Neuron (in vitro differentiated cells): ENCODE measurements around the gene DLAT.
"Not testable (repeated sequence)": the region's sequence is repeated elsewhere in the genome, so short reads cannot be mapped to it uniquely, and the experiment has no call there.

ENCODE experiments used
- H2AFZ ChIP-seq: one replicate; pipeline ENCODE4 v1.6.1; 2013; ENCODE audit warnings: low read depth, mild to moderate bottlenecking, inconsistent platforms, low read length, moderate library complexity
- H3K27me3 ChIP-seq: one replicate; pipeline ENCODE4 v1.6.1; 2013; ENCODE audit warnings: low read length; ENCODE audit not compliant: insufficient read depth
- H3K36me3 ChIP-seq: one replicate; pipeline ENCODE4 v1.6.1; 2013; ENCODE audit warnings: low read length; ENCODE audit not compliant: insufficient read depth
- H3K4me1 ChIP-seq: one replicate; pipeline ENCODE4 v1.6.1; 2013; ENCODE audit warnings: low read length; ENCODE audit not compliant: insufficient read depth
- H3K4me3 ChIP-seq: 2 replicates; pipeline ENCODE4 v1.5.1; 2013; ENCODE audit warnings: mild to moderate bottlenecking, low read length, moderate library complexity
- H3K9me3 ChIP-seq: one replicate; pipeline ENCODE4 v1.6.1; 2013; ENCODE audit warnings: low read length

DLAT gene

GRCh38 chr11:111990381-111990780, 34.8 kb upstream of the DLAT start:
- H3K4me1 ChIP-seq, result no peaks in the 10 kb centered on the region
- H2AFZ ChIP-seq, result no peak overlapping the region
- H3K4me3 ChIP-seq, result no peak overlapping the region
- H3K9me3 ChIP-seq, result no peaks in the 10 kb centered on the region
- no peaks in the 10 kb centered on the region for H3K27me3 ChIP-seq
- H3K36me3 ChIP-seq, result peaks cover 73% of the 10 kb centered on the region

GRCh38 chr11:111992206-111992855, 32.9 kb upstream of the DLAT start:
- H3K9me3 ChIP-seq, result no peaks in the 10 kb centered on the region
- no peaks in the 10 kb centered on the region for H3K27me3 ChIP-seq
- no peak overlapping the region for H3K4me3 ChIP-seq
- H2AFZ ChIP-seq, result no peak overlapping the region
- no peaks in the 10 kb centered on the region for H3K4me1 ChIP-seq
- peaks cover 78% of the 10 kb centered on the region for H3K36me3 ChIP-seq

GRCh38 chr11:111996129-111996528, 29.1 kb upstream of the DLAT start:
- Histone ChIP-seq H3K4me1 (no peaks in the 10 kb centered on the region), H3K9me3 (no peaks in the 10 kb centered on the region), H3K36me3 (peaks cover 89% of the 10 kb centered on the region), H3K27me3 (no peaks in the 10 kb centered on the region), H3K4me3 (no peak overlapping the region), H2AFZ (no peak overlapping the region)

- H2AFZ ChIP-seq, H3K4me1 ChIP-seq, H3K27me3 ChIP-seq, H3K9me3 ChIP-seq, H3K4me3 ChIP-seq: not testable (repeated sequence)
- peaks cover 88% of the 10 kb centered on the region for H3K36me3 ChIP-seq
Measured at GRCh38 chr11:111996669-111997068, 28.5 kb upstream of the DLAT start.

GRCh38 chr11:111999111-111999510, 26.1 kb upstream of the DLAT start:
- peaks cover 79% of the 10 kb centered on the region for H3K36me3 ChIP-seq
- H2AFZ ChIP-seq, result no peak overlapping the region
- H3K9me3 ChIP-seq, result peaks cover under 1% of the 10 kb centered on the region
- no peaks in the 10 kb centered on the region for H3K27me3 ChIP-seq
- H3K4me1 ChIP-seq, result no peaks in the 10 kb centered on the region
- H3K4me3 ChIP-seq, result no peak overlapping the region

GRCh38 chr11:112000703-112001102, 24.5 kb upstream of the DLAT start:
- H3K4me1 ChIP-seq, result no peaks in the 10 kb centered on the region
- H3K4me3 ChIP-seq, result no peak overlapping the region
- H3K36me3 ChIP-seq, result peaks cover 78% of the 10 kb centered on the region
- no peaks in the 10 kb centered on the region for H3K27me3 ChIP-seq
- H2AFZ ChIP-seq, result no peak overlapping the region
- H3K9me3 ChIP-seq, result peaks cover 4% of the 10 kb centered on the region

- peaks cover 65% of the 10 kb centered on the region for H3K36me3 ChIP-seq
- no peaks in the 10 kb centered on the region for H3K27me3 ChIP-seq
Measured at GRCh38 chr11:112002491-112003216, 22.6 kb upstream of the DLAT start.

GRCh38 chr11:112004389-112004788, 20.8 kb upstream of the DLAT start:
- Histone ChIP-seq H3K36me3 (peaks cover 49% of the 10 kb centered on the region), H3K9me3 (peaks cover 9% of the 10 kb centered on the region), H3K4me3 (no peak overlapping the region)

More at GRCh38 chr11:112002491-112003216, 22.6 kb upstream of the DLAT start:
- H3K4me1 ChIP-seq, result no peaks in the 10 kb centered on the region
- no peak overlapping the region for H3K4me3 ChIP-seq
- peaks cover 9% of the 10 kb centered on the region for H3K9me3 ChIP-seq
- H2AFZ ChIP-seq, result no peak overlapping the region

GRCh38 chr11:112005422-112006094, 19.6 kb upstream of the DLAT start:
- no peaks in the 10 kb centered on the region for H3K27me3 ChIP-seq
- no peak overlapping the region for H3K4me3 ChIP-seq
- H3K4me1 ChIP-seq, result no peaks in the 10 kb centered on the region
- no peak overlapping the region for H2AFZ ChIP-seq
- peaks cover 43% of the 10 kb centered on the region for H3K36me3 ChIP-seq
- peaks cover 9% of the 10 kb centered on the region for H3K9me3 ChIP-seq

More at GRCh38 chr11:112004389-112004788, 20.8 kb upstream of the DLAT start:
- no peaks in the 10 kb centered on the region for H3K27me3 ChIP-seq
- no peak overlapping the region for H2AFZ ChIP-seq
- no peaks in the 10 kb centered on the region for H3K4me1 ChIP-seq

- not testable (repeated sequence) for H3K9me3 ChIP-seq, H2AFZ ChIP-seq, H3K4me3 ChIP-seq, H3K4me1 ChIP-seq, H3K27me3 ChIP-seq
- peaks cover 38% of the 10 kb centered on the region for H3K36me3 ChIP-seq
Measured at GRCh38 chr11:112006095-112006441, 19.1 kb upstream of the DLAT start.

- H3K4me1 ChIP-seq, H3K27me3 ChIP-seq, H3K9me3 ChIP-seq, H2AFZ ChIP-seq, H3K4me3 ChIP-seq: not testable (repeated sequence)
- peaks cover 12% of the 10 kb centered on the region for H3K36me3 ChIP-seq
Measured at GRCh38 chr11:112011451-112011850, 13.8 kb upstream of the DLAT start.

GRCh38 chr11:112012874-112013273, 12.3 kb upstream of the DLAT start:
- H2AFZ ChIP-seq, result no peak overlapping the region
- no peaks in the 10 kb centered on the region for H3K9me3 ChIP-seq
- peaks cover 17% of the 10 kb centered on the region for H3K36me3 ChIP-seq
- peaks cover 12% of the 10 kb centered on the region for H3K4me1 ChIP-seq
- no peaks in the 10 kb centered on the region for H3K27me3 ChIP-seq
- no peak overlapping the region for H3K4me3 ChIP-seq

- no peak overlapping the region for H3K4me3 ChIP-seq
- H2AFZ ChIP-seq, result no peak overlapping the region
- H3K27me3 ChIP-seq, result no peaks in the 10 kb centered on the region
- H3K9me3 ChIP-seq, result no peaks in the 10 kb centered on the region
- H3K4me1 ChIP-seq, result peaks cover 12% of the 10 kb centered on the region
- peaks cover 24% of the 10 kb centered on the region for H3K36me3 ChIP-seq
Measured at GRCh38 chr11:112013497-112014164, 11.6 kb upstream of the DLAT start.
